ENCODE measurements around the gene CFLAR. TPM values are rescaled to one million over a fixed set of nuclear protein-coding genes. Genes with fewer than 3 reads are reported as not detected.

Gene CFLAR
- total and polyA plus RNA-seq, 2 donors: 58.5 to 84.5 TPM

DNA sequence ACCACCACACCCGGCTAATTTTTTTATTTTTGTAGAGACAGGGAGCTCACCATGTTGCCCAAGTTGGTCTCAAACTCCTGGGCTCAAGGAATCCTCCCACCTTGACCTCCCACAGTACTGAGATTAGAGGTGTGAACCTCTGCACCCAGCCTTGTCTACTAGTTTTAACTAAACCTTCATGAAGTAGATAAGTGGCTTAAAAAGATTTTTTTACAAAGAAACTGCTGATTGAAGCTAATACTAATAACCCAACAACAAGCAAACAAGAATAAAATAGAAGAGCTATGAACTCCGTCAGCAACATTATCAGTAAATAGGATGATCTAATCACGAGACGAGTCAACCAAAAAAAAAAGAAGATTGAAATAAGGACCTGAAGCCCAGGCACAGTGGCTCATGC, 25.4 kb upstream of the CFLAR start:
- WGBS: 97% methylated on average over 4 of the region's 4 CpGs

DNA sequence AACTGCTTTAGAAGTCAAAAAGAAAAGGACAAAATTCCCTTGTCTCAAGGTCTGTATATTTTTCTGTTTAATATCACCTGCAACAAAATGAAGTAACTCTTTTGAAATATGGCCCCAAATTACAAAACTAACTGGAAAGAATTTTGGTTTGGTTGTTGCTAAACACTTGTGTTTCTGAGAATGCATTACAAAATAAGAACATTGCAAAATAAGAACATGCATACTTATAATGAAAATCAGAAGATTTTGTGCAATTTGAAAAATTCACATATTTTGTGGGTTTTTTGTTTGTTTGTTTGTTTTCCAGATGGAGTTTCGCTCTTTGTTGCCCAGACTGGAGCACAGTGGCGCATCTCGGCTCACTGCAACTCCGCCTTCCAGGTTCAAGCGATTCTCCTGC, 22.4 kb upstream of the CFLAR start:
- WGBS: 98% methylated on average over 5 of the region's 5 CpGs
- DNase-seq (ENCODE audit: low read depth in 6 of 9, low spot score in 9 of 9): no peak
- Histone ChIP-seq H3K27me3 (ENCODE audit: control insufficient read depth in 2 of 2, insufficient read depth in 1 of 2, low read length in 1 of 2) (no peaks in the 10 kb centered on the region), H3K4me1 (ENCODE audit: control insufficient read depth in 2 of 2, insufficient read depth in 2 of 2, low read length in 2 of 2) (no peaks in the 10 kb centered on the region), H3K36me3 (ENCODE audit: control insufficient read depth in 2 of 2, insufficient read depth in 2 of 2, low read length in 1 of 2) (peaks cover 0 to 11% of the 10 kb centered on the region in 2 donors), H3K27ac (ENCODE audit: low read depth in 1 of 2, low read length in 1 of 2) (no peak overlapping the region), H3K9me3 (ENCODE audit: control insufficient read depth in 2 of 2, insufficient read depth in 1 of 2, low read length in 1 of 2) (no peaks in the 10 kb centered on the region), H3K4me3 (ENCODE audit: low read length in 2 of 2) (no peak overlapping the region)

More for the DNA sequence above, 25.4 kb upstream of the CFLAR start:
- no peak overlapping the region for H3K27ac ChIP-seq (ENCODE audit: low read depth in 1 of 2, low read length in 1 of 2)
- no peaks in the 10 kb centered on the region for H3K4me1 ChIP-seq (ENCODE audit: control insufficient read depth in 2 of 2, insufficient read depth in 2 of 2, low read length in 2 of 2)
- no peak for DNase-seq (ENCODE audit: low read depth in 6 of 9, low spot score in 9 of 9)
- H3K27me3 ChIP-seq (ENCODE audit: control insufficient read depth in 2 of 2, insufficient read depth in 1 of 2, low read length in 1 of 2): no peaks in the 10 kb centered on the region
- peaks cover 9 to 27% of the 10 kb centered on the region in 2 donors for H3K36me3 ChIP-seq (ENCODE audit: control insufficient read depth in 2 of 2, insufficient read depth in 2 of 2, low read length in 1 of 2)
- no peak overlapping the region for H3K4me3 ChIP-seq (ENCODE audit: low read length in 2 of 2)
- no peaks in the 10 kb centered on the region for H3K9me3 ChIP-seq (ENCODE audit: control insufficient read depth in 2 of 2, insufficient read depth in 1 of 2, low read length in 1 of 2)

DNA sequence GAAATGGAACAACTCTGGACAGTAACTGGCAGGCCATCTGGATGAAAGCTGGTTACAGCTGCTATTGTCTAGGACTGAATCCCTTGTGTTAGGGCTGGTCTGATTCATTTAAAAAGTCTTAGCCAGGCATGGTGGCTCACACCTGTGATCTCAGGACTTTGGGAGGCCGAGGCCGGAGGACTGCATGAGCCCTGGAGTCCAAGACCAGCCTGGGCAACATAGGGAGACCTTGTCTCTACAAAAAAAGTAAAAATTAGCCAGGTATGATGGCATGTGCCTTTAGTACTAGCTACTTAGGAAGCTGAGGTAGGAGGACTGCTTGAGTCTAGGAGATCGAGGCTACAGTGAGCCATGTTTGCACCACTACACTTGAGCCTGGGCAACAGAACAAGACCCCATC, 15.5 kb upstream of the CFLAR start:
- Histone ChIP-seq H3K27me3 (ENCODE audit: control insufficient read depth in 2 of 2, insufficient read depth in 1 of 2, low read length in 1 of 2) (no peaks in the 10 kb centered on the region), H3K4me3 (ENCODE audit: low read length in 2 of 2) (no peak overlapping the region), H3K4me1 (ENCODE audit: control insufficient read depth in 2 of 2, insufficient read depth in 2 of 2, low read length in 2 of 2) (no peaks in the 10 kb centered on the region), H3K9me3 (ENCODE audit: control insufficient read depth in 2 of 2, insufficient read depth in 1 of 2, low read length in 1 of 2) (no peaks in the 10 kb centered on the region), H3K36me3 (ENCODE audit: control insufficient read depth in 2 of 2, insufficient read depth in 2 of 2, low read length in 1 of 2) (no peaks in the 10 kb centered on the region), H3K27ac (ENCODE audit: low read depth in 1 of 2, low read length in 1 of 2) (no peak overlapping the region)
- 98% methylated on average over 3 of the region's 3 CpGs for WGBS
- no peak for DNase-seq (ENCODE audit: low read depth in 6 of 9, low spot score in 9 of 9)

GRCh38 chr2:201105759-201106158, 10.2 kb upstream of the CFLAR start:
- Histone ChIP-seq H3K36me3 (ENCODE audit: control insufficient read depth in 2 of 2, insufficient read depth in 2 of 2, low read length in 1 of 2) (no peaks in the 10 kb centered on the region), H3K4me3 (ENCODE audit: low read length in 2 of 2) (no peak overlapping the region), H3K27ac (ENCODE audit: low read depth in 1 of 2, low read length in 1 of 2) (no peak overlapping the region), H3K9me3 (ENCODE audit: control insufficient read depth in 2 of 2, insufficient read depth in 1 of 2, low read length in 1 of 2) (no peaks in the 10 kb centered on the region), H3K4me1 (ENCODE audit: control insufficient read depth in 2 of 2, insufficient read depth in 2 of 2, low read length in 2 of 2) (no peaks in the 10 kb centered on the region), H3K27me3 (ENCODE audit: control insufficient read depth in 2 of 2, insufficient read depth in 1 of 2, low read length in 1 of 2) (no peaks in the 10 kb centered on the region)
- WGBS: 96% methylated on average over 1 of the region's 1 CpG
- DNase-seq (ENCODE audit: low read depth in 6 of 9, low spot score in 9 of 9): no peak

DNA sequence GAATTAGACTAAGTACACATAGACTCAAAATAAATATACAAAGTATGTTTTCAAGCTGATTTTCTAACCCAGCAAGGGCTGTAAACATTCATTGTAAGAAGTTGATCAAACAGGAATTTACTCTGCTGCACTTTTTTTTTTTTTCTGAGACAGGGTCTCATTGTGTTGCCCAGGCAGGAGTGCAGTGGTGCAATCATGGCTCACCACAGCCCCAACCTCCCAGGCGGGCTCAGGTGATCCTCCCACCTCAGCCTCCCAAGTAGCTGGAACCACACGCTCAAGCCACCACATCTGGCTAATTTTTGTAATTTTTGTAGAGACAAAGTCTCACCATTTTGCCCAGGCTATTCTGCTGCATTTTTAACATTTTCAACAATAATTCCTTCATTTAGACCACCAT, 8.3 kb upstream of the CFLAR start:
- no peaks in the 10 kb centered on the region for H3K36me3 ChIP-seq (ENCODE audit: control insufficient read depth in 2 of 2, insufficient read depth in 2 of 2, low read length in 1 of 2)
- H3K4me3 ChIP-seq (ENCODE audit: low read length in 2 of 2): no peak overlapping the region
- no peaks in the 10 kb centered on the region for H3K9me3 ChIP-seq (ENCODE audit: control insufficient read depth in 2 of 2, insufficient read depth in 1 of 2, low read length in 1 of 2)
- DNase-seq (ENCODE audit: low read depth in 6 of 9, low spot score in 9 of 9): no peak
- no peaks in the 10 kb centered on the region for H3K4me1 ChIP-seq (ENCODE audit: control insufficient read depth in 2 of 2, insufficient read depth in 2 of 2, low read length in 2 of 2)
- no peaks in the 10 kb centered on the region for H3K27me3 ChIP-seq (ENCODE audit: control insufficient read depth in 2 of 2, insufficient read depth in 1 of 2, low read length in 1 of 2)
- 98% methylated on average over 2 of the region's 2 CpGs for WGBS
- H3K27ac ChIP-seq (ENCODE audit: low read depth in 1 of 2, low read length in 1 of 2): no peak overlapping the region

DNA sequence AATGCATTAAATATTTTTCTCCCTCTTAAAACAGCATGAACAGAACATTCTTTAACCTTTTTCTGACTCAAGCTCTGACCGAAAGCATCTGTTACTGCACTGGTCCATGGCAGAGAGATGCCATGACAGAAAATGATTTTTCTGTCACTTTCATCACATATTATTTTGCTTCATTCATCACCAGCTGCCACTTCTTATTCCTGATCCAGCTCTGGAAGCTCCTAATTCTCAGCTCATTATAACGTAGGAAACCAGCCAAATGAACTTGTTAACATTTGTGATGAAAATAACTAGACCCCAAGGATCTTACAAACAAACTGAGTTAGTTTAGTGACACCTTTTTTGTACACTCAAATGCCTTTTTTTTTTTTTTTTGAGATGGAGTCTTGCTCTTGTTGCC, 7.6 kb upstream of the CFLAR start:
- DNase-seq (ENCODE audit: low read depth in 6 of 9, low spot score in 9 of 9): no peak
- Histone ChIP-seq H3K36me3 (ENCODE audit: control insufficient read depth in 2 of 2, insufficient read depth in 2 of 2, low read length in 1 of 2) (no peaks in the 10 kb centered on the region), H3K4me3 (ENCODE audit: low read length in 2 of 2) (no peak overlapping the region), H3K4me1 (ENCODE audit: control insufficient read depth in 2 of 2, insufficient read depth in 2 of 2, low read length in 2 of 2) (peaks cover 0 to under 1% of the 10 kb centered on the region in 2 donors), H3K27ac (ENCODE audit: low read depth in 1 of 2, low read length in 1 of 2) (no peak overlapping the region), H3K27me3 (ENCODE audit: control insufficient read depth in 2 of 2, insufficient read depth in 1 of 2, low read length in 1 of 2) (no peaks in the 10 kb centered on the region), H3K9me3 (ENCODE audit: control insufficient read depth in 2 of 2, insufficient read depth in 1 of 2, low read length in 1 of 2) (no peaks in the 10 kb centered on the region)
- WGBS: 96% methylated on average over 2 of the region's 2 CpGs

- Histone ChIP-seq H3K9me3 (ENCODE audit: control insufficient read depth in 2 of 2, insufficient read depth in 1 of 2, low read length in 1 of 2) (no peaks in the 10 kb centered on the region), H3K4me3 (ENCODE audit: low read length in 2 of 2) (no peak overlapping the region), H3K27me3 (ENCODE audit: control insufficient read depth in 2 of 2, insufficient read depth in 1 of 2, low read length in 1 of 2) (no peaks in the 10 kb centered on the region), H3K36me3 (ENCODE audit: control insufficient read depth in 2 of 2, insufficient read depth in 2 of 2, low read length in 1 of 2) (no peaks in the 10 kb centered on the region), H3K27ac (ENCODE audit: low read depth in 1 of 2, low read length in 1 of 2) (no peak overlapping the region), H3K4me1 (ENCODE audit: control insufficient read depth in 2 of 2, insufficient read depth in 2 of 2, low read length in 2 of 2) (peaks cover 0 to 4% of the 10 kb centered on the region in 2 donors)
- no peak for DNase-seq (ENCODE audit: low read depth in 6 of 9, low spot score in 9 of 9)
- 98% methylated on average over 4 of the region's 4 CpGs for WGBS
Measured at GRCh38 chr2:201109186-201109585, 6.8 kb upstream of the CFLAR start.

- Histone ChIP-seq H3K27ac (ENCODE audit: low read depth in 1 of 2, low read length in 1 of 2) (no peak overlapping the region), H3K36me3 (ENCODE audit: control insufficient read depth in 2 of 2, insufficient read depth in 2 of 2, low read length in 1 of 2) (no peaks in the 10 kb centered on the region)
- DNase-seq (ENCODE audit: low read depth in 6 of 9, low spot score in 9 of 9): no peak
Measured at GRCh38 chr2:201110615-201111014, 5.3 kb upstream of the CFLAR start.

DNA sequence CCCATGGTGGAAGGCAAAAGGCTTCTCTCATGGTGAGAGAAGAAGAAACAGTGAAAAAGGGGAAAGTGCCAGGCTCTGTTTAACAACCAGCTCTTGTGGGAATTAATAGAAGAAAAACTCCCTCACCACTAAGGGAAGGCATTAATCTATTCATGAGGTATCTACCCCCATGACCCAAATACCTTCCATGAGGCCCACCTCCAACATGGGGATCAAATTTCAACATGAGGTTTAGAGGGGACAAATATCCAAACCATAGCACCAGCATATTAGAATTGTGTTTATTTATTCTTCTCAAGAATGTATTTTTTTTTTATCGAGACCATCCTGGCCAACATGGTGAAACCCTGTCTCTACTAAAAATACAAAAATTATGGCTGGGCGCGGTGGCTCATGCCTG, 4.9 kb upstream of the CFLAR start:
- Histone ChIP-seq H3K4me1 (ENCODE audit: control insufficient read depth in 2 of 2, insufficient read depth in 2 of 2, low read length in 2 of 2) (peaks cover 8 to 13% of the 10 kb centered on the region in 2 donors), H3K27me3 (ENCODE audit: control insufficient read depth in 2 of 2, insufficient read depth in 1 of 2, low read length in 1 of 2) (no peaks in the 10 kb centered on the region), H3K36me3 (ENCODE audit: control insufficient read depth in 2 of 2, insufficient read depth in 2 of 2, low read length in 1 of 2) (no peaks in the 10 kb centered on the region), H3K9me3 (ENCODE audit: control insufficient read depth in 2 of 2, insufficient read depth in 1 of 2, low read length in 1 of 2) (peaks cover 0 to 6% of the 10 kb centered on the region in 2 donors), H3K4me3 (ENCODE audit: low read length in 2 of 2) (no peak overlapping the region), H3K27ac (ENCODE audit: low read depth in 1 of 2, low read length in 1 of 2) (no peak overlapping the region)
- WGBS: 97% methylated on average over 3 of the region's 3 CpGs
- DNase-seq (ENCODE audit: low read depth in 6 of 9, low spot score in 9 of 9): no peak

More at GRCh38 chr2:201110615-201111014, 5.3 kb upstream of the CFLAR start:
- peaks cover 0 to 5% of the 10 kb centered on the region in 2 donors for H3K9me3 ChIP-seq (ENCODE audit: control insufficient read depth in 2 of 2, insufficient read depth in 1 of 2, low read length in 1 of 2)
- H3K4me1 ChIP-seq (ENCODE audit: control insufficient read depth in 2 of 2, insufficient read depth in 2 of 2, low read length in 2 of 2): peaks cover 8 to 10% of the 10 kb centered on the region in 2 donors
- no peak overlapping the region for H3K4me3 ChIP-seq (ENCODE audit: low read length in 2 of 2)
- H3K27me3 ChIP-seq (ENCODE audit: control insufficient read depth in 2 of 2, insufficient read depth in 1 of 2, low read length in 1 of 2): no peaks in the 10 kb centered on the region

DNA sequence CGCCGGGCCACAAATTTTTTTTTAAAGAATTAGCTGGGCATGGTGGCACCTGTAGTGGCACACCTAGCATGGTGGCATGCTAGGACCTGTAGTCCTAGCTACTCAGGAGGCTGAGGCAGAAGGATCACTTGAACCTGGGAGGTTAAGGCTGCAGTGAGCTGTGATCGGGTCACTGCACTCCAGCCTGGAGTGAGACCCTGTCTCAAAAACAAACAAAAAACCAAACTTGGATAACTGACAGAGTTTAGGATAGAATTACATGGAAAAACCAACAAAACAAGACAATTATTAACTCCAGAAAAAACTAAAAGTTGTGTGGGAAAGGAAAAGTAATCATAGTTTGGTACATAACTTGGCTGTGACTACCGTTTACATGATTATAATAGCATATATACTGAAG, 1.6 kb upstream of the CFLAR start:
- Histone ChIP-seq H3K4me3 (ENCODE audit: low read length in 2 of 2) (no peak overlapping the region), H3K9me3 (ENCODE audit: control insufficient read depth in 2 of 2, insufficient read depth in 1 of 2, low read length in 1 of 2) (peaks cover 0 to 6% of the 10 kb centered on the region in 2 donors), H3K27me3 (ENCODE audit: control insufficient read depth in 2 of 2, insufficient read depth in 1 of 2, low read length in 1 of 2) (no peaks in the 10 kb centered on the region), H3K36me3 (ENCODE audit: control insufficient read depth in 2 of 2, insufficient read depth in 2 of 2, low read length in 1 of 2) (no peaks in the 10 kb centered on the region), H3K4me1 (ENCODE audit: control insufficient read depth in 2 of 2, insufficient read depth in 2 of 2, low read length in 2 of 2) (peaks cover 10 to 37% of the 10 kb centered on the region in 2 donors), H3K27ac (ENCODE audit: low read depth in 1 of 2, low read length in 1 of 2) (no peak overlapping the region)
- 99% methylated on average over 4 of the region's 4 CpGs for WGBS
- no peak for DNase-seq (ENCODE audit: low read depth in 6 of 9, low spot score in 9 of 9)

Data from thymus (tissue), 11 donors.